GM23338 (cell line): Measurements from ENCODE around the gene IGDCC3. TPM values are rescaled to one million over a fixed set of nuclear protein-coding genes. Genes with fewer than 3 reads are reported as not detected.

Experiments used
- ATAC-seq: fragments of 200-7000 bp; cut with Tn5 transposase; 3 replicates; pipeline ENCODE4 v1.9.1; 2020
- DNase-seq: peaks from one replicate; pipeline ENCODE4 v3.0.0-alpha.2; 2015; ENCODE audit warnings: low spot score
- H2AFZ ChIP-seq: fragments of 200-600 bp; sonication (generic); 2 replicates; pipeline ENCODE4 v1.8.0; 2016; ENCODE audit warnings: antibody characterized with exemption, mild to moderate bottlenecking, moderate library complexity
- H3F3A ChIP-seq: fragments of 200-600 bp; sonication (generic); replicated peaks from 2 replicates; pipeline ENCODE4 v1.8.0; 2017; ENCODE audit warnings: antibody characterized with exemption, mixed run types, low read depth
- H3K27ac ChIP-seq: fragments of 200-600 bp; sonication (generic); 2 replicates; pipeline ENCODE4 v1.6.1; 2016; ENCODE audit warnings: low read depth
- H3K27me3 ChIP-seq: fragments of 200-600 bp; sonication (generic); 2 replicates; pipeline ENCODE4 v1.8.0; 2016; ENCODE audit warnings: mild to moderate bottlenecking, mixed run types, moderate library complexity; ENCODE audit not compliant: insufficient read depth
- H3K36me3 ChIP-seq: fragments of 200-600 bp; sonication (generic); 2 replicates; pipeline ENCODE4 v1.8.0; 2016; ENCODE audit warnings: mild to moderate bottlenecking; ENCODE audit not compliant: insufficient read depth
- H3K4me1 ChIP-seq: fragments of 200-600 bp; sonication (generic); 2 replicates; pipeline ENCODE4 v1.8.0; 2016; ENCODE audit warnings: mild to moderate bottlenecking, moderate library complexity; ENCODE audit not compliant: insufficient read depth
- H3K4me2 ChIP-seq: fragments of 200-600 bp; sonication (generic); 2 replicates; pipeline ENCODE4 v1.7.1; 2017; ENCODE audit warnings: mixed run types
- H3K4me3 ChIP-seq: fragments of 200-600 bp; sonication (generic); 2 replicates; pipeline ENCODE4 v1.6.1; 2016; ENCODE audit warnings: mixed run types
- H3K79me2 ChIP-seq: fragments of 200-600 bp; sonication (generic); replicated peaks from 2 replicates; pipeline ENCODE4 v1.8.0; 2017; ENCODE audit warnings: mild to moderate bottlenecking; ENCODE audit not compliant: insufficient read depth
- H3K9me2 ChIP-seq: fragments of 200-600 bp; sonication (generic); 2 replicates; pipeline ENCODE4 v1.8.0; 2017; ENCODE audit not compliant: insufficient read depth
- H4K20me1 ChIP-seq: fragments of 200-600 bp; sonication (generic); replicated peaks from 2 replicates; pipeline ENCODE4 v1.8.0; 2017; ENCODE audit warnings: mild to moderate bottlenecking; ENCODE audit not compliant: insufficient read depth
- H3K27ac Mint-ChIP-seq: 2 replicates; pipeline ENCODE4 v1.8.0; 2020; ENCODE audit warnings: inconsistent platforms, mild to moderate bottlenecking, moderate library complexity, mixed read lengths
- H3K27me3 Mint-ChIP-seq: 3 replicates; pipeline ENCODE4 v1.8.0; 2022; ENCODE audit warnings: low read depth, mild to moderate bottlenecking, moderate library complexity, mixed read lengths, inconsistent platforms; ENCODE audit not compliant: insufficient read depth, poor library complexity
- H3K36me3 Mint-ChIP-seq: 3 replicates; pipeline ENCODE4 v1.8.0; 2021; ENCODE audit warnings: low read depth, mild to moderate bottlenecking, inconsistent platforms, moderate library complexity, mixed read lengths
- H3K4me1 Mint-ChIP-seq: 3 replicates; pipeline ENCODE4 v1.8.0; 2020; ENCODE audit warnings: mild to moderate bottlenecking, inconsistent platforms, mixed read lengths
- H3K4me3 Mint-ChIP-seq: 3 replicates; pipeline ENCODE4 v1.8.0; 2021; ENCODE audit warnings: moderate library complexity, mild to moderate bottlenecking, inconsistent platforms, mixed read lengths
- H3K9me3 Mint-ChIP-seq: 3 replicates; pipeline ENCODE4 v1.8.0; 2020; ENCODE audit warnings: moderate library complexity, mild to moderate bottlenecking, inconsistent platforms, mixed read lengths
- CREB1 ChIP-seq: fragments of 250-450 bp; sonication (Bioruptor Pico); IDR thresholded peaks from 2 replicates; pipeline ENCODE4 v1.5.0; 2020; ENCODE audit warnings: low read depth, mild to moderate bottlenecking, moderate library complexity
- CTCF ChIP-seq, 2 experiments: fragments of 200-600 bp in 1 of 2; sonication (generic) in 1 of 2; conservative IDR thresholded peaks; 2 replicates each; pipeline versions ENCODE4 v1.5.1 to v1.6.1; 2016 to 2017; ENCODE audit warnings: antibody characterized with exemption in 2 of 2, low read depth in 2 of 2, mild to moderate bottlenecking in 2 of 2, moderate library complexity in 1 of 2
- ETS1 ChIP-seq: IDR thresholded peaks from 2 replicates; pipeline ENCODE4 v1.6.1; 2016; ENCODE audit warnings: antibody characterized with exemption
- EZH2 ChIP-seq: fragments of 200-600 bp; sonication (generic); IDR thresholded peaks from one replicate; pipeline ENCODE4 v1.8.0; 2017; ENCODE audit warnings: antibody characterized with exemption, mild to moderate bottlenecking, low read depth; ENCODE audit not compliant: unreplicated experiment
- EZH2phosphoT487 ChIP-seq: fragments of 200-600 bp; sonication (generic); IDR thresholded peaks from one replicate; pipeline ENCODE4 v1.8.1; 2018; ENCODE audit warnings: antibody characterized with exemption; ENCODE audit not compliant: unreplicated experiment
- JUNB ChIP-seq: IDR thresholded peaks from one replicate; pipeline ENCODE4 v1.6.1; 2016; ENCODE audit warnings: antibody characterized with exemption; ENCODE audit not compliant: unreplicated experiment
- NANOG ChIP-seq: IDR thresholded peaks from 2 replicates; pipeline ENCODE4 v1.6.1; 2016; ENCODE audit warnings: antibody characterized with exemption, borderline replicate concordance
- POLR2AphosphoS5 ChIP-seq: IDR thresholded peaks from 2 replicates; pipeline ENCODE4 v1.6.1; 2016; ENCODE audit warnings: antibody characterized with exemption, low read depth
- REST ChIP-seq: IDR thresholded peaks from one replicate; pipeline ENCODE4 v1.6.1; 2018; ENCODE audit warnings: antibody characterized with exemption; ENCODE audit not compliant: unreplicated experiment
- STAT1 ChIP-seq: IDR thresholded peaks from one replicate; pipeline ENCODE4 v1.6.1; 2016; ENCODE audit warnings: antibody characterized with exemption; ENCODE audit not compliant: unreplicated experiment
- ZNF114 ChIP-seq: fragments of 250-450 bp; sonication (Bioruptor Pico); IDR thresholded peaks from 2 replicates; pipeline ENCODE4 v1.5.0; 2020; ENCODE audit warnings: mild to moderate bottlenecking, moderate library complexity
- ZNF331 ChIP-seq: fragments of 250-450 bp; sonication (Bioruptor Pico); IDR thresholded peaks from 2 replicates; pipeline ENCODE4 v1.5.0; 2020; ENCODE audit warnings: low read depth, mild to moderate bottlenecking, moderate library complexity
- ZNF462 ChIP-seq: fragments of 250-450 bp; sonication (Bioruptor Pico); IDR thresholded peaks from 2 replicates; pipeline ENCODE4 v1.5.0; 2020; ENCODE audit warnings: mild to moderate bottlenecking, moderate library complexity
- polyA plus RNA-seq: library from polyadenylated mRNA; unstranded; fragments of >200 nt; fragmentation: Nextera tagmentation; extraction: Ambion mirVana; gene quantifications from 2 replicates; pipeline ENCODE4 v1.2.1, GENCODE V29; 2016
- total RNA-seq: library from RNA; depleted of rRNA; stranded (reverse); fragments of >200 nt; shearing (Covaris generic); gene quantifications from 2 replicates; pipeline ENCODE4 v1.2.3, GENCODE V29; 2014

IGDCC3 gene
- total and polyA plus RNA-seq, 2 experiments from 2014 or later, result 15.3 to 30.7 TPM

GRCh38 chr15:65361708-65362459 lies 15.9 kb downstream of the IGDCC3 start:
- DNase-seq (peak; percentile 81), ATAC-seq (peak; percentile 64)
- Mint-ChIP-seq H3K9me3 (no peaks in the 10 kb centered on the region), H3K4me3 (peak overlapping the region; percentile 4; the same call in 1 of the 3 replicates), H3K4me1 (peaks cover 50% of the 10 kb centered on the region), H3K27ac (no peak overlapping the region), H3K36me3 (peaks cover 13% of the 10 kb centered on the region), H3K27me3 (peaks cover 22% of the 10 kb centered on the region)
- Histone ChIP-seq H3K4me2 (peak overlapping the region; percentile 74), H2AFZ (no peak overlapping the region), H3F3A (0 out of 2 replicates have a peak, but pooled peaks cover 14% of the 10 kb centered on the region), H3K9me2 (no peaks in the 10 kb centered on the region), H3K36me3 (no peaks in the 10 kb centered on the region), H3K79me2 (peaks cover 19% of the 10 kb centered on the region), H3K4me1 (peaks cover 51% of the 10 kb centered on the region), H3K27ac (no peak overlapping the region), H4K20me1 (peaks cover 13% of the 10 kb centered on the region; the same call in 1 of the 2 replicates), H3K27me3 (peaks cover 59% of the 10 kb centered on the region), H3K4me3 (peak overlapping the region; percentile 39)
- TF ChIP-seq STAT1 (no peak), REST (no peak), POLR2AphosphoS5 (no peak), CTCF (conservative IDR thresholded peaks at IDR 0.05; ENCODE audit: low read depth in 2 of 2) (no peak), EZH2phosphoT487 (no peak), ZNF462 (CRISPR knock-in tag) (no peak), ETS1 (no peak), JUNB (no peak), EZH2 (no peak), CREB1 (CRISPR knock-in tag) (no peak), ZNF331 (CRISPR knock-in tag) (no peak), NANOG (no peak), ZNF114 (CRISPR knock-in tag) (no peak)
